Kidney tubule cell (primary cell): ENCODE measurements around the gene RLN2.
"Not testable (repeated sequence)": the region's sequence is repeated elsewhere in the genome, so short reads cannot be mapped to it uniquely, and the experiment has no call there.

Experiments used
- DNase-seq: peaks from one replicate; pipeline ENCODE4 v3.0.0-alpha.2; 2018; ENCODE audit warnings: low spot score

RLN2 gene, protein sequence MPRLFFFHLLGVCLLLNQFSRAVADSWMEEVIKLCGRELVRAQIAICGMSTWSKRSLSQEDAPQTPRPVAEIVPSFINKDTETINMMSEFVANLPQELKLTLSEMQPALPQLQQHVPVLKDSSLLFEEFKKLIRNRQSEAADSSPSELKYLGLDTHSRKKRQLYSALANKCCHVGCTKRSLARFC

DNA sequence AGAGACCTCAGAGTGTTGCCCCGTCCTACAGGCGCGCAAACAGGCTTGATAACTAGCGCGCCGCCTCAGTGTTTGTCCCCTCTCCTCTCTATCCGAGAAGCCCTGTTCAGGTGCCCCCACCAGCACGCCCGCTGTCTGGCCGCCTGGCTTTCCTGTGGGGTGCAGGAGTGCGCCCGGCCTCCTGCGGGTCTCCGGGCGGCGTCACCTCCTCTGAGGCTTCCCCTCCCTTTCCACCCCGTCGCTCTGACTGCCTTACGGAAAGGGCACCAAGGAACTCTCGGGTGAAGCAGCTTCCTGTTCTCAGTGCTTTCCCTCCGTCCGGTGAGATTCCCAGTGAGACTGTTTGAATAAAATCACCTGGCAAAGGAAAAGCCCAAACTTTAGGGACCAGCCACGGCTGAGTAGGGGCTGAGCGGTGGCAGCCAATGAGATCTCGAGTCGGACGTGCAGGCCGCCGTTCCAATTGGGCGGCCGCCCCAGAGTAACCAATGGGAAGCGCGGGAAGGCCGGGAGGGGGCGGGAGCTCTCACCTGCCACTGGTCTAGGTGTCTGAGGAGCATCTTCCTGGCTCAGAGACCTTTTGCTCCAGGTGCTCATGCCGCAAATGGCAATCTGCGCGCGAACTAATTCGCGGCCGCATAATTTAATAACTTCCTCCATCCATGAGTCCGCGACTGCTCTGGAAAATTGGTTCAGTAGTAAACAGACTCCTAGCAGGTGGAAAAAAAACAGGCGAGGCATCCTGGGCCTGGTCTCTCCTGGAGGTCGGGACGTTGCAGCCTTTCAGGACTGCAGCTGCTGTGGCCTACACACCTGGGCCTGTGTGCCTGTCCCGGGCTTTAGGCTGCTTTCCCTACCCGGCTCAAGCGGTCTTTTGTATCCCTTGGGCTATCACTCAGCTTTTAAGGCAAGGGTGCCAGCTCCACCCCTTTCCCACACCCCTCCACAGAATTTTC, at the start of gene RLN2:
TSS of gene RLN2 (minus strand) at position 877 of the 956 bp plus-strand sequence. CDS start at position 741, 136 bp downstream.
- DNase-seq, result peak; percentile 12

DNA sequence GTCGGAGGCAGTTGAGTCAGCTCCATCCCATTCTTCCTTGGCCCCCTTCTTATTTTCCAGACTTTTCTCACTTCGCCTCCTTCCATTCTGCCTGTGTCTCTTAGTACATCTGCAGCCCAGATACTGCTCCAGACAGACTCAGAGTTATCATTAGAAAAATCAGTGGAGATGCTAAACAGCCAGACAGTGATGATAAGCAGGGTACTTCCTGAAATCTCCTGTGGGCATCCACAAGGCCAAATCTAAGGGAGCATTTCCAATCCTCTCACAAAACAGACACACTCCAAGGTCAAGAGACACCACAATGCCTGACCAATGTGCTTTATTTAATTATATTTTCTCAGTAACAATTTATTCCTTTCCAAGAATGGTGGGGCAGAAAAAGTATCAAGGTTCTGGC, 49.7 kb upstream of the RLN2 start:
- DNase-seq, result no peak

DNA sequence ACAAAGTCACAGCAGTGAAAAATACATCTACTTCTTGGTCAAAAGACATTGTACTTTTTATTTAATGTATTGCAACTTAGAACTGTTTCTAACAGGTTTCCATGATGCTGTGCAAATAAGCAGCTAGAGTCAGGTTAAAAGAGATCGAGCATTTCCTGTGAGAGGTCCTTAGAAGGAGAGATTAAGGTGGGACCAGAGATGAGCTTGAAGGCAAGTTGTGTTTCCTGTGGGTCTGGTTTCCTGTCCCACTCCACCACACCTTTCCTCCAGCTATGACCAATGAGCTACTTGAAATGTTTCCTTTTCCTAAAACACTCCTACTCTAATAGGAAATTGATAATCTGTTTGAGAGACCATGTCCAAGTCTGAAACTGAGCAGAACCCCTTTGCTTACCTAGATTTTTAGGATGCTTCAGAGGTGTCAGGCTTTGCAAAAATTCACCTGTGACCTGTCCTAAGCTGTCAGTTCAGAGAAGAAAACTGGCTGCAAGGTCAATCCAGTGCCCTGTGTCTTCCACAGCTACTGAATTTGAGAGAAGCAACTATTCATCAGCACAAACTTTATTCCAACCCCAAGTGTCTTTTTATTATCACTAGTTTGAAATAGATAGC, 48.2 kb upstream of the RLN2 start:
- DNase-seq, result no peak

DNA sequence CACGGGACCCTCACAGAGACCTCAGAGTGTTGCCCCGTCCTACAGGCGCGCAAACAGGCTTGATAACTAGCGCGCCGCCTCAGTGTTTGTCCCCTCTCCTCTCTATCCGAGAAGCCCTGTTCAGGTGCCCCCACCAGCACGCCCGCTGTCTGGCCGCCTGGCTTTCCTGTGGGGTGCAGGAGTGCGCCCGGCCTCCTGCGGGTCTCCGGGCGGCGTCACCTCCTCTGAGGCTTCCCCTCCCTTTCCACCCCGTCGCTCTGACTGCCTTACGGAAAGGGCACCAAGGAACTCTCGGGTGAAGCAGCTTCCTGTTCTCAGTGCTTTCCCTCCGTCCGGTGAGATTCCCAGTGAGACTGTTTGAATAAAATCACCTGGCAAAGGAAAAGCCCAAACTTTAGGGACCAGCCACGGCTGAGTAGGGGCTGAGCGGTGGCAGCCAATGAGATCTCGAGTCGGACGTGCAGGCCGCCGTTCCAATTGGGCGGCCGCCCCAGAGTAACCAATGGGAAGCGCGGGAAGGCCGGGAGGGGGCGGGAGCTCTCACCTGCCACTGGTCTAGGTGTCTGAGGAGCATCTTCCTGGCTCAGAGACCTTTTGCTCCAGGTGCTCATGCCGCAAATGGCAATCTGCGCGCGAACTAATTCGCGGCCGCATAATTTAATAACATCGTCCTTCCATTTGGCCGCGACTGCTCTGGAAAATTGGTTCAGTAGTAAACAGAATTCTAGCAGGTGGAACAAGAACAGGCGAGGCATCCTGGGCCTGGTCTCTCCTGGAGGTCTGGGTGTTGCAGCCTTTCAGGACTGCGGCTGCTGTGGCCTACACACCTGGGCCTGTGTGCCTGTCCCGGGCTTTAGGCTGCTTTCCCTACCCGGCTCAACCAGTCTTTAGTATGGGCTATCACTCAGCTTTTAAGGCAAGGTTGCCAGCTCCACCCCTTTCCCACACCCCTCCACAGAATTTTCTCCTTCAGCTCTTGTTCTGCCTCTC, 34.8 kb upstream of the RLN2 start, which contains the start of gene RLN1:
TSS of gene RLN1 (minus strand) at position 885 of the 990 bp plus-strand sequence. CDS start at position 755, 130 bp downstream.
- peak; percentile 12 for DNase-seq

DNA sequence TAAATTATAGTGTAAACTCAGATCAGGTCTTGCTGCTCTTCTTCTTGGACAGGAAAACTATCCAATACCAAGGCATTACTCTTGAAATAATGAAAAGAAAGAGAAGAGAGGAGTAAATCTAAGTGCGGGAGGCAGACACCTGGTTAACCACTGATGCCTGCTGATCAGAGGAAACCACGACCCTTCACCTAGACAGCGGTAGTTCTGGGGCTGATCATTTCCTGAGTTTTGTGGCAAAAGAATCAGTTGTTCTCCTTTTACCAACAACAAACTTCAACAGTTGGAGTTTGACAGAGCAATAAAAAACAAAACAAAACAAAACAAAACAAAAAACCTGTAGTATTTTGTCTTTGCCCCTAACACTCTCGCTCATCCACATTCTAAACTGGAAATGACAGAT, 32.2 kb upstream of the RLN2 start:
- DNase-seq, result no peak

DNA sequence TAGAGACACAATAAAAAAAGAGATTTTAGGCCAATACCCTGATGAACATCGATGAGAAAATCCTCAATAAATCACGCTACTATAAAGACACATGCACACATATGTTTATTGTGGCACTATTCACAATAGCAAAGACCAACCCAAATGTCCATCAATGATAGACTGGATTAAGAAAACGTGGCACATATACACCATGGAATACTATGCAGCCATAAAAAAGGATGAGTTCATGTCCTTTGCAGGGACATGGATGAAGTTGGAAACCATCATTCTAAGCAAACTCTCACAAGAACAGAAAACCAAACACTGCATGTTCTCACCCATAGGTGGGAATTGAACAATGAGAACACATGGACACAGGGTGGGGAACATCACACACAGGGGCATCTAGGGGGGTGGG, 26.8 kb upstream of the RLN2 start:
- DNase-seq, result not testable (repeated sequence)

DNA sequence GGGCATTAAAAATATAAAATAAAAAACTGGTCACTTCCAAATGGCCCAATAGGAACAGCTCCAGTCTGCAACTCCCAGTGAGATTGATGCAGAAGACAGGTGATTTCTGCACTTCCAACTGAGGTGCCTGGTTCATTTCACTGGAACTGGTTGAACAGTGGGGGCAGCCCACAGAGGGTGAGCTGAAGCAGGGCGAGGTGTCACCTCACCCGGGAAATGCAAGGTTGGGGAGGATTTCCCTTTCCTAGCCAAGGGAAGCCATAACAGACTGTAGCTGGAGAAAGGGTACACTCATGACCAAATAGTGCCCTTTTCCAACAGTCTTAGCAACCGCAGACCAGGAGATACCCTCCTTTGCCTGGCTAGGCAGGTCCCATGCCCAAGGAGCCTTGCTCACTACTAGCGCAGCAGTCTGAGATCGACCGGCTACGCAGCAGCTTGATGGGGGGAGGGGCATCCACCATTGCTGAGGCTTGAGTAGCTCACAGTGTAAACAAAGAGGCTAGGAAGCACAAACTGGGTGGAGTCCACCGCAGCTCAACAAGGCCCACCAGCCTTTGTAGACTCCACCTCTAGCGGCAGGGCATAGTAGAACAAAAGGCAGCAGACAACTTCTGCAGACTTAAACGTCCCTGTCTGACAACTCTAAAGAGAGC, 22.5 kb upstream of the RLN2 start:
- no peak for DNase-seq

DNA sequence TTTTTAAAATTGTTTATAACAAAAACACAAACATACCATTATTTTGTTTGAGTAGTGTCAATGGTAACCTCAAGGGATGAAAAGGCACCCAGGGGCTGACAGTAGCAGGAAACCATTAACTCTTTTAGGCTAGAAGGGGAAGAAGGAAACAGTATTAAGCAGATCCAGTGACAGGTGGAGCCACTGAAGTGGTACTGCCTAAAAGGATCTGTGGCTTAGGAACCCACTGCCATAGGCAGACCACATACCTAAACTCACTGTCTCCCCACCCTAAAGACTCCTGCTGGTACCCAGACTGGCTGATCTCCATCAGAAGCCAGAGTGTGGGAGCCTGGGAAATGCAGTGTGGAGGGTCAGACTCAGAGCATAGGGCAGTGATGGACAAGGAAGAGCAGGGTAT, 21.7 kb upstream of the RLN2 start:
- no peak for DNase-seq

DNA sequence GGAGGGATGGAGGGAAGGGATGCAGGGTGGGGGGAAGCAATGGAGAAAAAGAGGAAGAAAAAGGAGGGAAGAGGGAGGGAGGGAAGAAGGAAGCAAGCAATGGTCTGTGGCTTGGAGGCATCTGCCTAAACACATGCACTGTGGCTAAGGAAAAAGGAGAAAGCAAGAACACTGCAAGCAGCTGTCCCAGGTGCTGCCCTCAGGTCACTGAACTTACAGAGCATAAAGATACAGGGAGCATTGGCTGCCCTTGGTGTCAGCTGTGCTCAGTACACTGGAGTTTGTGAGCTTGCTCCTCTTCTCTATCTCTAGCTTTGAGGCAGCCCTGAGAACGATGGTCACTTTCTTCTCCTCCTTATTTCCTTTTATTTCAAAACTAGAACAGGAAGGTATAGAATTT, 17.1 kb upstream of the RLN2 start:
- DNase-seq, result not testable (repeated sequence)

DNA sequence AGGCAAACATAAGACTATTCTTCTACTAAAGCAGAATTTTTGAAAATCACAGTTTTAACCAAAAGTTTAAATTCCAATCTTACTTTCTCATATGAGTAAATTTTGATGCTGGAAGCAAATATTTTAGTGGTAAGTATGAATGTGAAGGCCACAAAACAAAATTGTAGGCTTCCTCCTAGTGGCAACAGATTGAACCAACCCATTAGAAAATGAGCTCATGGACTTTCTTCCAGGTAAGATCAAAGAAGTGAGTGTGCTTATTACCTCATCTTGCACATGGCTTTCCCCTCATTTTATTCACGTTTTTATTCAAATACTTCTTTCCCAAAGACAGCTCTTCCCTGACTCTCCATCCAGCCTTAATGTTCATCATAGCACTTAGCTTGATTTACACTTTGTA, 16.5 kb upstream of the RLN2 start:
- no peak for DNase-seq

DNA sequence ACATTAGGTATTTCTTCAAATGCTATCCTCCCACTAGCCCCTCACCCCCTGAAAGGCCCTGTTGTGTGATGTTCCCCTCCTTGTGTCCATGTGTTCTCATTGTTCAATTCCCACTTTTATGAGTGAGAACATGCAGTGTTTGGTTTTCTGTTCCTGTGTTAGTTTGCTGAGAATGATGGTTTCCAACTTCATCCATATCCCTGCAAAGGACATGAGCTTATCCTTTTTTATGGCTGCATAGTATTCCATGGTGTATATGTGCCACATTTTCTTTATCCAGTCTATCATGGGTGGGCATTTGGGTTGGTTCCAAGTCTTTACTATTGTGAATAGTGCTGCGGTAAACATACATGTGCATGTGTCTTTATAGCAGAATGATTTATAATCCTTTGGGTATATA, 11.9 kb upstream of the RLN2 start:
- DNase-seq, result not testable (repeated sequence)

DNA sequence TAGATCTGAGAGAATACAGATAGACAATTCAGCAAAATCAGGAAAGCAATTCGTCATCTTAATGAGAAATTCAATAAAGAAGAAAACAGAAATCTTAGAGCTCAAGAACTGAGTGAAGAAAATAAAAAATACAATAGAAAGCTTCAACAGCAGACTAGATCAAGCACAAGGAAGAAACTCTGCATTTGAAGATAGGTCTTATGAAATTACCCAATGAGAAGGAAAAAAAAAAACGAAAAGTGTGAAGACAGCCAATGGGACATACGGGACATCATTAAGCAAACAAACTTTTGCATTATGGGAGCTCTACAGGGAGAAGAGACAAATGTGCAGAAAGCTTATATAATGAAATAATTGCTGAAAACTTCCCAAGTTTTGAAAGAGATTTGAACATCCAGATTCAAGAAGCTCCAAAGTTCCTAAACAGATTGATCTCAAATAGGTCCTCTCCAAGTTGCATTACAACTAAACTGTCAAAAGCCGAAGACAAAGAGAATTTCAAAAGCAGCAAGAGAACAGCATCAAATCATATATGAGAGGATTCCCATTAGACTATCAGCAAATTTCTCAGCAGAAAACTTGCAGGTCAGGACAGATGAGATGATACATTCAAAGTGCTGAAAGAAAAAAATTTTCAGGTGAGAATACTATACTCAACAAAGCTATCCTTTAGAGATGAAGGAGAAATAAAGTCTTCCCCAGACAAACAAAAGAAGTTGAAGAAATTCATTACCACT, 10.8 kb upstream of the RLN2 start:
- DNase-seq, result no peak

DNA sequence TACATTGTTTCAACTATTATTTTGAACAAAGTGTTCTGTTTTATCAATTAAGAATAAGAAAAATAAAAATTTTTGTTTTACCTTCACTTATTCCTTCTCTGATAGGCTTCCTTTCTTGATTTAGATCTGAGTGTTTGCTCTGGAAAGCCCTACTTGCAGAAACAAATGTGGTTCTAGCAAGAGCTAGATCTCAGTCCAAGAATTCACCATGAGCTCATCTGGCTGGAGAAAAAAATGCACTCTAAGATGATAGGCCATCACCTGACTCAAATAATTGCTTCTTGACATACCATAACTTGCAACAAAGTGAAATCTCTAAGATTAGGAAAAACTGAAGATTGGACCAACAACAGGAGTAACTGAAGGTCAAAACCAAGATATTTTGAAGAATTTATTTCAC, 6.3 kb upstream of the RLN2 start:
- DNase-seq, result no peak

DNA sequence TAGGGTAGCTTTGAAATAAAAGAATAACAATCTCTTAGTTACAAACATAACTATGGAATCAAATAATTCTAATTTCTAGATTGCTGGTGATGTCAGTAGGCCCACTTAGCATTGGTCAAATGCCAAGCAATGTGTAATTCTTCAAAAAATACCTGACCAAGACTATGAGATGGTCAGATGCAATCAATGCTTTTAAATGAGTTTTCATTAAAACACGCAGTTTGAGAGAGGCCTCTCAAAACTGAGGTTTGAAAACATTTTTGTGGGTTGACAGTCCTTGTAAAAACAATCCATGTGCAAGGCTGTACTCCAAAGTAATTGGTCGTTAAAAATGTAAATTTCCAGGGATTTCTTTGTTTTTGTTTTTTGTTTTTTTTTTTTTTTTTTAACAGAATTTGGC, 1.2 kb upstream of the RLN2 start:
- no peak for DNase-seq

DNA sequence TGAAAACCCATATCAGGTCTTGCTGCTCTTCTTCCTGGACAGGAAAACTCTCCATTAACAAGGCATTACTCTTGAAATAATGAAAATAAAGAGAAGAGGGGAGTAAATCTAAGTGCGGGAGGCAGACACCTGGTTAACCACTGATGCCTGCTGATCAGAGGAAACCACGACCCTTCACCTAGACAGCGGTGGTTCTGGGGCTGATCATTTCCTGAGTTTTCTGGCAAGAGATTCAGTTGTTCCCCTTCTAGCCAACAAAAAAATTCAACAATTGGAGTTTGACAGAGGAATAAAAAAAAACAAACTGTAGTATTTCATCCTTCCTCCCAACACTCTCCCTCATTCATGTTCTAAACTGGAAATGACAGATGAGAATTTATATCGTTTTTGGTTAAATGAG, 3.0 kb downstream of the RLN2 start:
- DNase-seq, result no peak

DNA sequence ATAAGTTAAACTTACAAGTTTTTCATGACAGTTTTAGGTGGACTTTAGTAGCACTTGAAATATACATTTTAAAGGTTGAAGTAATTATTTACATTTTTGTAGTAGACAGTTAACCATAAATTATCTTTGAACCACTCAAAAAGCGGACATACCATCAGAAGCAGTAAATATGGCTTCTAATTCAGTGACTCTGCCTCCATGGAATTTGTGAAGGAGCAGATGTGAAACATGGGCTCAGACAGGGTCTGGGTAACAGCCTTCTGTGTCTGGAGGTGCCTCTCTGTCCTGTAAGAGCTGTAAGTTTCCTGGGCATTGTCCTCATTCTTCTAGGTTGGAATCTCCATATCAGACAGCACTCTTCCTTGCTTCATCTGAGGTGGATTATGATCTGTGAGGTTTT, 12.4 kb downstream of the RLN2 start:
- DNase-seq, result no peak

DNA sequence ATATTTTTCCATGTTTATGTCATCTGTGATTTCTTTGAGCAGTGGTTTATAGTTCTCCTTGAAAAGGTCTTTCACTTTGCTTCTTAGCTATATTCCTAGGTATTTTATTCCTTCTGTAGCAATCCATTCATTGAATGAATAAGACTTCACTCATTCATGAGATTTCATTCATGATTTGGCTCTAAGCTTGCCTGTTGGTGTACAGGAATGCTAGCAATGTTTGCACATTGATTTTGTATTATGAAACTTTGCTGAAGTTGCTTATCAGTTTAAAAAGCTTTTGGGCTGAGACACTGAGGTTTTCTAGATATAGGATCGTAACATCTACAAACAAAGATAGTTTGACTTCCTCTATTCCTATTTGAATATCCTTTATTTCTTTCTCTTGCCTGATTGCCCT, 15.9 kb downstream of the RLN2 start:
- DNase-seq, result no peak

DNA sequence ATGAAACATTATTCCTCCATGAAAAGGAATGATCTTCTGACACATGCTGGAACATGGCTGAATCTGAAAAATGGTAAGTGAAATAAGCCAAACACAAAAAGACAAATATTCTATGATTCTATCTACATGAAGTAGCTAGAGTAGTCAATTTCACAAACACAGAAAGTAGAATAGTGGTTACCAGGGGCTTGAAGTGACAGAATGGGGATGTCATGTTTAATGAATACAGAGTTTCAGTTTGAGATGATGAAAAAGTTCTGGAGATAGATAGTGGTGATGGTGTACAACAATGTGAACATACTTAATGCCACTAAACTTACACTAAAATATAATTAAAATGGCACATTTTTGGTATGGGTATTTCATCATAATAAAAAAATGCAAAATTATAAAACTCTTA, 18.3 kb downstream of the RLN2 start:
- no peak for DNase-seq

DNA sequence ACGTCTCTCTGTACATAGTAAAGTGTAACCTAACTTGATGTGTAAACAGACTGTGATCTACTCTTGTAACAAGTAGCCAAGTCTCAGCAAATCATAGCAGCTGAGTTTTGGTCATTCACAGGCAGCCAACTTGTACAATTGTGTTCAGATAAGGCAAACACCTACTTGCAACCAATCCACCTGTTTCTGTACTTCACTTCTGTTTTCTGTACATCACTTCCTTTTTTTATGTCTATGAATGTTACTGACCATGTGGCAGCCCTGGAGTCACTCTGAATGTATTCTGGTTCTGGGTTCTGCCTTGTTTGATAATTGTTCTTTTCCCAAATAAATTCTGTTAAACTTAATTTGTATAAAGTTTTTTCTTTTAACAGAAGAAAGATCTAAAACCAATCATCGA, 26.0 kb downstream of the RLN2 start:
- DNase-seq, result no peak

DNA sequence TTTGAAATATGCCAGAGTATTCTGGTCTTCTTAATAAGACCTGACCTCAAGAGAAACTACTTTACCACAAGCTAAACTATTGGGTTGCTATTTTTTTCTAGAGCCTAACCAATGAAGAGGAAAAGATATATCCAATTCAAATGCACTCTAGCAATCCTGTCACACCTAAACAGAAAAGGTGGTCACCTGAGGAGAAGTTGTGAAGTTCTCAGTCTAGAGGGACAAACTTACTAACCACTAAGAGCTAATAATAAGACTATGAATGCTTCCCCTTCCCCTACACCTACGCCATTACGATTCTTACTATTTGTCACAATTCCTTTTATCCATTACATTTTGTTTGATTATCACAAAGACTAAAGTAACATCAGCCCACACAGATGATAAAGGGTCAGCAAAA, 29.7 kb downstream of the RLN2 start:
- DNase-seq, result no peak
